Measurements from ENCODE around the gene CLINT1.

CLINT1 gene

DNA sequence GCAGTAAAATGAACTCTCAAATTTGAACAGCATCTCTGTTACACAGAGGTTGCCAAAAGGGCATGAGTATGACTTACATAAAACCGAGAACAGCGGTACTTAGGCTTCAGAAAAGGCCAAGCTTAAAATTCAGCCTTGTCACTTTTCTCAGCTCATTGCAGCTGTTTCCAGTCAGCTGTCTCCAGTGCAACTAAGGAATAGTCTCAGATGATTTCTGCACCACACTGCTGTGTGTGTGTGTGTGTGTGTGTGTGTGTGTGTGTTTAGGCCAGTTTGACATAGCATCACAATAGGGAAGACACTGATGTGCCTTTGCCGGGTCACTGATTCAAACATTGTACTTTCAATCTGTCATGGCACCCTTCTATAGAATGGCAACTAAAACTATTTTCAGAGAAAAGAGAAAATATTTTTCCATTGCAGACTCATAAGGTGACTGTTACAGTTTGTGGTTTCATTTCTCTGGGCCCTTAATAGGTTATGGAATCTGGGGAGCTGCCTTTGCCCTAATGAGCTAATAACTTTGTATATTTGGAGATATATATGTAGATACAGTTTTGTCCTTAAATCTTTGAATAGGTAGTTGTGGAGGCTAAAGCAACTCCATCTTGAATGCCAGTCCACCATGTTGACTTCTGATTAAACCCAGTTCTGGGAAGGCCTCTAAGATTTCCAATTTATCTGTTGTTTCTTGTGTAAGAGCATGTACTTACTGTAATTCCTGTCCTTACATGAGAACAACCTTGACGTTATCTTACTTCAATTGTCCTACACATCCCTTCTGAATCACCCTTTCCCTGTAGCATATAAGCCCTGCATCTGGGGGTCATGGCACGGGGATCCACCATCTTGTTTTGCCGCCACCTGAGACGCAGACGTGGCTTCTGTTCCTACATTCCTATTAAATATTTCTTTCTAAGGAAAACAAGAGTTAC is 110.9 kb downstream of the CLINT1 start:
- Histone ChIP-seq H3K9me3 (ENCODE audit: control insufficient read depth, low read depth, low read length) (no peaks in the 10 kb centered on the region), H3K4me3 (ENCODE audit: low read length) (no peak overlapping the region), H3K4me1 (ENCODE audit: control insufficient read depth, low read depth, low read length) (peaks cover 5% of the 10 kb centered on the region), H3K36me3 (ENCODE audit: control insufficient read depth, low read depth, low read length) (no peaks in the 10 kb centered on the region), H3K9ac (ENCODE audit: low read length) (no peak overlapping the region), H3K27ac (ENCODE audit: low read length) (no peak overlapping the region), H3K27me3 (ENCODE audit: control insufficient read depth, insufficient read depth, low read length) (peaks cover 14% of the 10 kb centered on the region)

DNA sequence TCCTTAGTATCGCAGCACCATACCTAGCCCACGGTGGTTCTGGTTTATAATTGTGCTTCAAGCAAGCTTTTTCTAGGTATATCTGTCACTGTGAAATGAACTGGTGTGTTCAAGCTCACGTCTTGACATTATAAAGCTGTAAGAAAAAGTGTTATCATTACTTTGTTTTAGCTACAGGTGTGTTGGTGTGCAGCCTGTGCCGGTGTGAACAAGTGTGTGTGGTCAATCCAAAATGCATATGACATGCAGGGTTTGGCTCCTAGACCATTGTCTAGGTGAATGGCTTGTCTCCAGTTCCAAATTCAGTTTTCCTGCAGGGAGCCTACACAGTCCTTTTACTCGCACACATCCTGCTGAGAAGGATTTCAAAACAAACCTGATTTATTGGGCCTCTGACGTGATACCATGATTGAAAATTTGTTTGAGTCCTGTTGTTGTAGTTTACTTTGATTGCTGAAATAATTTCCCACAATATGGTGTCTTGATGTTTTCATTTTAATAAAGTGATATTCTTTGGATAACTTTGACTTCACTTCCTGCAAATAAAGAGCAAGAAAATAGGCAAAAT is 111.7 kb downstream of the CLINT1 start:
- Histone ChIP-seq H3K4me3 (ENCODE audit: low read length) (no peak overlapping the region), H3K27ac (ENCODE audit: low read length) (no peak overlapping the region), H3K9ac (ENCODE audit: low read length) (no peak overlapping the region), H3K9me3 (ENCODE audit: control insufficient read depth, low read depth, low read length) (no peaks in the 10 kb centered on the region), H3K27me3 (ENCODE audit: control insufficient read depth, insufficient read depth, low read length) (peaks cover 14% of the 10 kb centered on the region), H3K36me3 (ENCODE audit: control insufficient read depth, low read depth, low read length) (no peaks in the 10 kb centered on the region), H3K4me1 (ENCODE audit: control insufficient read depth, low read depth, low read length) (peaks cover 5% of the 10 kb centered on the region)

DNA sequence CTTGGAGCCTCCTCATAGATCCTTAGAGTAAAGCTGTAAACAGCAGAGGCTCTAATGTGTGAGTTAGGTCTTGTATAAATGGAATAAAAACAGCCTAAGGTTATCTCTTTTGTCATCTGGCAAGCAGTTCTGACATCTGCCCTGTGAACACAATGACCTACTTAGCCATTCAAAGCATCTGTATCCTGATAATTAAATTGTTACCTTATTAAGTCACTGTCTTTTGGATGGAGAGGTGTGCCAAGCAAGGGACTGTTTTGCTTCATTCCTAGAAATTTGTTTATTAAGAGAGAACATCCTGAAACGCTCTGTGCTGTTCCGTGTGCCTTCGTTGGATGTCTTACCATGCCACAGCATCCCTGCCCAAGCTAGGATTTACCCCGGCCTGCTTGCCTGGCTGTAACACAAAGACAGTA is 113.9 kb downstream of the CLINT1 start:
- peak overlapping the region; percentile 70 for H3K4me3 ChIP-seq (ENCODE audit: low read length)
- H3K9ac ChIP-seq (ENCODE audit: low read length) = no peak overlapping the region
- peaks cover under 1% of the 10 kb centered on the region for H3K36me3 ChIP-seq (ENCODE audit: control insufficient read depth, low read depth, low read length)
- H3K27ac ChIP-seq (ENCODE audit: low read length) = no peak overlapping the region
- no peaks in the 10 kb centered on the region for H3K9me3 ChIP-seq (ENCODE audit: control insufficient read depth, low read depth, low read length)
- H3K4me1 ChIP-seq (ENCODE audit: control insufficient read depth, low read depth, low read length) = peaks cover 5% of the 10 kb centered on the region
- H3K27me3 ChIP-seq (ENCODE audit: control insufficient read depth, insufficient read depth, low read length) = peaks cover 14% of the 10 kb centered on the region

DNA sequence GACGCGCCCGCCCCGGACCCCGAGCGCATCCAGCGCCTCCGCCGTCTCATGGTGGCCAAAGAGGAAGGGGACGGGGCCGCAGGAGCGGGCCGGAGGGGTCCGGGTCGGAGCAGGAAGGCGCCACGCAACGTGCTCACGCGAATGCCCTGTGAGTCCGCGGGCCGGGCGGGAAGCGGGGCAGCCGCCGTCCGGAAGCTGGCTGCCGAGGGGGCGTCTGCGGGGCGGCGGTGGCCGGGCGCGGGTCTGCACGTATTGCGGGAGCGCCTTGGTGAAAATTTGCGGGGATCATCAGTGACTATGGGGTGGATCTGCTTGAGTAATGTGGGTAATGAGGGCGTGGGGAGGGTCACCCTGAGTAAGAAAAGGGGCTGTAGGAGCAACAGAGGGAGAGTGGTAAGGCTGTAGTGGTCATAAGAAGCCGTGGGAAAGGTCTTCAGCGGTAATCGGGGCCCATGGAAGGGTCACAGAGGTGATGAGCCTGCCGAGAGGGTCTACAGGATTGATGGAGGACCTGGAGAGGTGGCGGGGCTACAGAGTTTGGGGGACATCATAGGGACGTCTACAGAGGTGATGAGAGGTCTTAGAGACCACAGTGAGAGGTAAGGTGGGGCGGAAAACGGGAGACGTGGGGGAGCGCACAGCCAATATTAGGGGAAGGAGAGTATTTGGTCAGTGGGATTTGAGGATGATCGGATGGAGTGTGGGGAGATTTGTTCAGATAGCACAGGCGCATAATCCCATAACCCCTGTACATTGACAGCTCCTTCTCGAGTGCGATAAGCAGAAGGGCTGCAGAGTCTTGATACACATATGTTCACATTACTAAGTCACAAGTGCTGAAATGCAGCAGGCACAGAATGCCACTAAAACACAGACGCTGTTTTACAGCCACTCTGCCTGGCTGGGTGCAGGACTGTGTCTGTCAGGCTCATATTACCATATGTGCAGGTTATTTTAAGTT is 114.6 kb downstream of the CLINT1 start:
- peaks cover 5% of the 10 kb centered on the region for H3K4me1 ChIP-seq (ENCODE audit: control insufficient read depth, low read depth, low read length)
- H3K27me3 ChIP-seq (ENCODE audit: control insufficient read depth, insufficient read depth, low read length) = peaks cover 14% of the 10 kb centered on the region
- no peaks in the 10 kb centered on the region for H3K9me3 ChIP-seq (ENCODE audit: control insufficient read depth, low read depth, low read length)
- H3K27ac ChIP-seq (ENCODE audit: low read length) = no peak overlapping the region
- H3K36me3 ChIP-seq (ENCODE audit: control insufficient read depth, low read depth, low read length) = peaks cover 7% of the 10 kb centered on the region
- H3K9ac ChIP-seq (ENCODE audit: low read length) = peak overlapping the region; percentile 37
- H3K4me3 ChIP-seq (ENCODE audit: low read length) = peak overlapping the region; percentile 70

DNA sequence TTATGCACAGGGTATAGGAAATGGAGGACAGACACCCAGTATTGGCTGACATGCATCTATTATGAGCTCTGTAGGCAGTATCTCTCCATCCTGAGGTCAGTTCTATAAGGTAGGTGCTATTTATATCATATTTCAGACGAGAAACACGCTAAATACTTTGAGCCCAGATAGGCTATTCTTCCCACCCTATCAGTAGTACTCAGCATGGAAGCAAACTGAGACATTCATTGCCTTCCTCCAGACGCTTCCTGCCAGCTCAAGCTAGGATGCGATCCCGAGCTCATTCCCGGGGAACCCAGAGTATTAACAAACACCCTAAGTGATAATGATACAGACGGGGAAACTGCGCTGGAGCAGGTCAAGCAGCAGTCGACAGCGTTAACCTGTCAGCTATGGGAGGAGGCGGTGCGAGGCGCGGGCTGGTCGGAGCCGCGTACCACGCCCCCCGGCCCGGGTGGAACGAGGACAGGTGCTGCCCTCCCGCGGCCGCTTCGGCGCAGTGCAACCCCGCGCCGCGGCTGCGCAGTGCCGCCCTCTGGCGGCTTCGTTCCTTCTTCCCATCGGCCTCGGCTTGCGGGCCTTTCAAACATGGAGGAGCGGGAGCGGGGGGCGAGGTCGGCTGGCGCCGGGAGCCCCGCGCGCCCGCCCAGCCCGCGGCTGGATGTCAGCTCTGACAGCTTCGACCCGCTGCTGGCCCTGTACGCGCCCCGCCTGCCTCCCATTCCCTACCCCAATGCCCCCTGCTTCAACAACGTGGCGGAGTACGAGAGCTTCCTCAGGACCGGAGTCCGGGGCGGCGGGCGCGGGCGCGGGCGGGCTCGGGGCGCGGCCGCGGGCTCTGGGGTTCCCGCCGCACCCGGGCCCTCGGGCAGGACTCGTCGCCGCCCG is 115.5 kb downstream of the CLINT1 start, which contains the start of gene LSM11:
Gene LSM11, plus strand, starts transcription at position 550 of the 888 bp plus-strand sequence. Its CDS starts 39 bp downstream, at position 589.
- H3K4me3 ChIP-seq (ENCODE audit: low read length) = peak within 1 kb of the TSS; percentile 70
- H3K9ac ChIP-seq (ENCODE audit: low read length) = peak within 1 kb of the TSS; percentile 37
- peaks cover 14% of the 10 kb centered on the region for H3K27me3 ChIP-seq (ENCODE audit: control insufficient read depth, insufficient read depth, low read length)
- peaks cover 12% of the 10 kb centered on the region for H3K36me3 ChIP-seq (ENCODE audit: control insufficient read depth, low read depth, low read length)
- H3K4me1 ChIP-seq (ENCODE audit: control insufficient read depth, low read depth, low read length) = peaks cover 5% of the 10 kb centered on the region
- H3K9me3 ChIP-seq (ENCODE audit: control insufficient read depth, low read depth, low read length) = no peaks in the 10 kb centered on the region
- H3K27ac ChIP-seq (ENCODE audit: low read length) = no peak within 1 kb of the TSS

DNA sequence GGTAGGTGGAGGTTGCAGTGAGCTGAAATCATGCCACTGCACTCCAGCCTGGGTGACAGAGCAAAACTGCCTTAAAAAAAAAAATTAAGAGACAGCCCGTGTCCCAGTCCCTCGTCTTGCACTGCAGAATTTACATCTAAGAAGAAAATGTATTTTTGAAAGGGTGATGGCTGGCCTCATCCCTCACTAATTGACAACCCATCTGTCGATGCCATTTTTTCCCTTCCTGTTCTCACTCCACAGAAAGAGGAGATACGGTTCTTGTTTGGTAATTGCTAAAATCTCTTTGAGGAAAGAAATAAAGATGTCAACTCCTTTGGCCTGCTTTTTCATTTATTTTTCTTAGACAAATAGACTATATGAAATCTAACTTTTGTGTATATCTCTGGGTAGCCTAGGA is 117.8 kb downstream of the CLINT1 start:
- peaks cover 14% of the 10 kb centered on the region for H3K27me3 ChIP-seq (ENCODE audit: control insufficient read depth, insufficient read depth, low read length)
- H3K9me3 ChIP-seq (ENCODE audit: control insufficient read depth, low read depth, low read length) = no peaks in the 10 kb centered on the region
- H3K4me1 ChIP-seq (ENCODE audit: control insufficient read depth, low read depth, low read length) = no peaks in the 10 kb centered on the region
- H3K27ac ChIP-seq (ENCODE audit: low read length) = no peak overlapping the region
- H3K4me3 ChIP-seq (ENCODE audit: low read length) = no peak overlapping the region
- peaks cover 27% of the 10 kb centered on the region for H3K36me3 ChIP-seq (ENCODE audit: control insufficient read depth, low read depth, low read length)
- H3K9ac ChIP-seq (ENCODE audit: low read length) = no peak overlapping the region

- Histone ChIP-seq H3K4me1 (ENCODE audit: control insufficient read depth, low read depth, low read length) (no peaks in the 10 kb centered on the region), H3K4me3 (ENCODE audit: low read length) (no peak overlapping the region), H3K9me3 (ENCODE audit: control insufficient read depth, low read depth, low read length) (no peaks in the 10 kb centered on the region), H3K9ac (ENCODE audit: low read length) (no peak overlapping the region), H3K27me3 (ENCODE audit: control insufficient read depth, insufficient read depth, low read length) (peaks cover 13% of the 10 kb centered on the region), H3K27ac (ENCODE audit: low read length) (no peak overlapping the region), H3K36me3 (ENCODE audit: control insufficient read depth, low read depth, low read length) (peaks cover 27% of the 10 kb centered on the region)
These were observed 118.7 kb downstream of the CLINT1 start for GRCh38 chr5:157740229-157740610.

DNA sequence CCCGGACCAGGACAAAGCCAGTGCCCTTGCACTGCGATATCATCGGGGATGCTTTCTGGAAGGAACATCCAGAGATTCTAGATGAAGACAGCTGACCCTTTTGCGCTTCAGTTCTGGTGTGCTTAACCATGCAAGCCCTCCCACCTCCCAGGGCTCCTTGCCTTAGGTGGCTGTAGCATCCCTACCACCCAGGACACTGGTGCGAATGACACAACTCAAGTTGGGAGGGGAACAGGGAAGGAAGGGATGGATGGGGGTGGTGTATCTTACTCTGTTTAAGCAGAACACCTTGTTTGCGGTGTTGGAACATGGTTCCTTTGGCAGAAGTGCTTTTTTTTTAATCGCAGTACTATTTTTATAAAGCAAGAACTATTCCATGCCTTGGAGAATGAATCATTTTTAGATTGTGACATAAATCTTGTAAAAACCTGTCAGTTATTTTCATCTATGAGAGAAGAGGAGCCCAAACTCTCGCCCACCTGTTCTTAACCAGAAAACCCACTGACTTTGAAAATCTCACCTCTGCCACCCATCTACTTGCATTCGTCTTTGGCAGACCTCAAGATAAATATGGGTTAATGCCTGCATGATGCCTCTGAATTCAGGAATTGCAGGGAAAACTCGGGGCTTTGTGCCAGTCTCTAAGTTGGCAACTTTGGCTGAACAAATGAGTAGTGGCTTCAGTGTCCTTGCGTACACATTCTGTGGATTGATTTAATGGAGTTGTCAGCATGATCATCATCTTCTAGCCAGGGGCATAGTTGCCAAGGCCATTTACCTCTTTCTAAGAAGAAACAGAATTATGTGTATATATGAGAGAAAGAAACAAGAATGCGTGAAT is 119.3 kb downstream of the CLINT1 start:
- Histone ChIP-seq H3K9ac (ENCODE audit: low read length) (no peak overlapping the region), H3K36me3 (ENCODE audit: control insufficient read depth, low read depth, low read length) (peaks cover 27% of the 10 kb centered on the region), H3K27me3 (ENCODE audit: control insufficient read depth, insufficient read depth, low read length) (peaks cover 7% of the 10 kb centered on the region), H3K4me1 (ENCODE audit: control insufficient read depth, low read depth, low read length) (no peaks in the 10 kb centered on the region), H3K4me3 (ENCODE audit: low read length) (no peak overlapping the region), H3K27ac (ENCODE audit: low read length) (no peak overlapping the region), H3K9me3 (ENCODE audit: control insufficient read depth, low read depth, low read length) (no peaks in the 10 kb centered on the region)

GRCh38 chr5:157735991-157736390 is 123.0 kb downstream of the CLINT1 start:
- Histone ChIP-seq H3K27ac (ENCODE audit: low read length) (no peak overlapping the region), H3K4me1 (ENCODE audit: control insufficient read depth, low read depth, low read length) (no peaks in the 10 kb centered on the region), H3K9me3 (ENCODE audit: control insufficient read depth, low read depth, low read length) (no peaks in the 10 kb centered on the region), H3K36me3 (ENCODE audit: control insufficient read depth, low read depth, low read length) (peaks cover 42% of the 10 kb centered on the region), H3K4me3 (ENCODE audit: low read length) (no peak overlapping the region), H3K9ac (ENCODE audit: low read length) (no peak overlapping the region), H3K27me3 (ENCODE audit: control insufficient read depth, insufficient read depth, low read length) (no peaks in the 10 kb centered on the region)
